H1 (cell line): ENCODE results near the gene RPS27A. TPM values are rescaled to one million over a fixed set of nuclear protein-coding genes. Genes with fewer than 3 reads are reported as not detected.

Source experiments
- CTCF ChIA-PET: fragments of 300-600 bp; sonication (Branson Sonifier 250); formaldehyde crosslinking; loops from one replicate; lab custom pipeline; 2021; ENCODE audit not compliant: partially characterized antibody; lab: Charles Lee
- POLR2A ChIA-PET: fragments of 300-600 bp; sonication (Branson Sonifier 250); formaldehyde crosslinking; loops from one replicate; lab custom pipeline; 2021; ENCODE audit warnings: inconsistent platforms; ENCODE audit not compliant: partially characterized antibody; lab: Charles Lee
- DNase-seq, 2 experiments: peaks; one replicate each; pipeline versions ENCODE4 v3.0.0 to v3.0.0-alpha.2; 2010 to 2022; ENCODE audit warnings: low spot score in 2 of 2, low read depth in 1 of 2, mixed read lengths in 1 of 2
- FAIRE-seq: peaks from 2 replicates; lab custom pipeline; 2011; peaks lifted over from hg19 to GRCh38; lab: Jason Lieb, UNC
- H2AFZ ChIP-seq: 2 replicates; pipeline ENCODE4 v1.8.1; 2012; ENCODE audit warnings: low read length, inconsistent platforms
- H2AK5ac ChIP-seq: 2 replicates; pipeline ENCODE4 v1.6.1; 2013; ENCODE audit warnings: low read depth, low read length
- H2BK120ac ChIP-seq: replicated peaks from 2 replicates; pipeline ENCODE3; 2013; ENCODE audit warnings: low read depth, low read length, inconsistent platforms
- H2BK12ac ChIP-seq: 2 replicates; pipeline ENCODE4 v1.6.1; 2013; ENCODE audit warnings: low read depth, low read length
- H2BK15ac ChIP-seq: 2 replicates; pipeline ENCODE4 v1.6.1; 2013; ENCODE audit warnings: low read length
- H2BK20ac ChIP-seq: 2 replicates; pipeline ENCODE4 v1.6.1; 2013; ENCODE audit warnings: low read length
- H2BK5ac ChIP-seq: 2 replicates; pipeline ENCODE4 v1.6.1; 2013; ENCODE audit warnings: low read depth, low read length
- H3K14ac ChIP-seq: 2 replicates; pipeline ENCODE4 v1.6.1; 2013; ENCODE audit warnings: inconsistent platforms; ENCODE audit not compliant: insufficient read length
- H3K18ac ChIP-seq: 2 replicates; pipeline ENCODE4 v1.6.1; 2013; ENCODE audit warnings: low read length; ENCODE audit errors: extremely low read depth
- H3K23ac ChIP-seq: 2 replicates; pipeline ENCODE4 v1.6.1; 2013; ENCODE audit warnings: inconsistent platforms; ENCODE audit not compliant: insufficient read length
- H3K23me2 ChIP-seq: 2 replicates; pipeline ENCODE4 v1.6.1; 2013; ENCODE audit warnings: low read depth, low read length
- H3K27ac ChIP-seq: 2 replicates; pipeline ENCODE4 v1.6.1; 2011; ENCODE audit warnings: low read depth, low read length, inconsistent platforms
- H3K27me3 ChIP-seq, 4 experiments: replicated peaks in 1 of 4; 1 replicate in 1 of 4; 2 replicates in 3 of 4; pipeline versions ENCODE4 v1.6.1 to v1.8.1; 2011 to 2013; ENCODE audit warnings: low read length in 3 of 4, mild to moderate bottlenecking in 3 of 4, inconsistent platforms in 2 of 4, mixed read lengths in 2 of 4, moderate library complexity in 1 of 4; ENCODE audit not compliant: control insufficient read depth in 3 of 4, insufficient read depth in 3 of 4; ENCODE audit errors: extremely low read depth in 1 of 4
- H3K36me3 ChIP-seq, 4 experiments: 2 replicates each; pipeline versions ENCODE4 v1.6.1 to v1.8.1; 2011 to 2013; ENCODE audit warnings: mild to moderate bottlenecking in 4 of 4, low read length in 3 of 4, moderate library complexity in 2 of 4, control low read depth in 1 of 4, inconsistent platforms in 1 of 4; ENCODE audit not compliant: insufficient read depth in 4 of 4, control insufficient read depth in 2 of 4
- H3K4ac ChIP-seq: replicated peaks from 2 replicates; pipeline ENCODE3; 2013; ENCODE audit warnings: low read length, low read depth, mixed read lengths, inconsistent platforms; ENCODE audit not compliant: insufficient read length
- H3K4me1 ChIP-seq, 4 experiments: replicated peaks in 1 of 4; 1 replicate in 1 of 4; 2 replicates in 3 of 4; pipeline versions ENCODE4 v1.6.1 to v1.8.1; 2011 to 2013; ENCODE audit warnings: low read length in 3 of 4, inconsistent platforms in 2 of 4, mixed read lengths in 1 of 4; ENCODE audit not compliant: insufficient read depth in 4 of 4, control insufficient read depth in 3 of 4
- H3K4me2 ChIP-seq, 2 experiments: 2 replicates each; pipeline versions ENCODE4 v1.6.1 to v1.8.1; 2011 to 2013; ENCODE audit warnings: low read depth in 2 of 2, low read length in 2 of 2, control low read depth in 1 of 2, inconsistent platforms in 1 of 2, mild to moderate bottlenecking in 1 of 2; ENCODE audit not compliant: insufficient read depth in 1 of 2
- H3K4me3 ChIP-seq, 4 experiments: fragments of 200-600, 300-600 bp in 1 of 4; sonication (generic), shearing (Covaris generic), sonication (Bioruptor Twin) in 1 of 4; 2 replicates each; pipeline versions ENCODE4 v1.5.1 to v1.8.1; 2011 to 2016; ENCODE audit warnings: low read length in 4 of 4, low read depth in 3 of 4, control low read depth in 2 of 4, inconsistent platforms in 2 of 4, mild to moderate bottlenecking in 2 of 4, mixed read lengths in 1 of 4, moderate library complexity in 1 of 4; ENCODE audit not compliant: insufficient read depth in 2 of 4; ENCODE audit errors: extremely low read depth in 1 of 4
- H3K56ac ChIP-seq: replicated peaks from 2 replicates; pipeline ENCODE3; 2013; ENCODE audit warnings: low read depth, mild to moderate bottlenecking, mixed read lengths, low read length, inconsistent platforms; ENCODE audit not compliant: insufficient read length
- H3K79me1 ChIP-seq: 2 replicates; pipeline ENCODE4 v1.6.1; 2013; ENCODE audit warnings: low read depth, low read length, control low read depth
- H3K79me2 ChIP-seq, 2 experiments: 2 replicates each; pipeline versions ENCODE4 v1.6.1 to v1.8.1; 2012 to 2013; ENCODE audit warnings: low read length in 2 of 2, mild to moderate bottlenecking in 2 of 2, inconsistent platforms in 1 of 2; ENCODE audit not compliant: insufficient read depth in 2 of 2, control insufficient read depth in 1 of 2
- H3K9ac ChIP-seq, 4 experiments: replicated peaks in 1 of 4; 1 replicate in 1 of 4; 2 replicates in 3 of 4; pipeline versions ENCODE4 v1.6.1 to v1.8.1; 2011 to 2013; ENCODE audit warnings: low read depth in 3 of 4, low read length in 3 of 4, control low read depth in 2 of 4, mild to moderate bottlenecking in 2 of 4, moderate library complexity in 2 of 4, inconsistent platforms in 1 of 4; ENCODE audit errors: extremely low read depth in 1 of 4
- H3K9me3 ChIP-seq, 2 experiments: 2 replicates each; pipeline versions ENCODE4 v1.6.1 to v1.8.1; 2012 to 2013; ENCODE audit warnings: mild to moderate bottlenecking in 2 of 2, moderate library complexity in 2 of 2, control low read depth in 1 of 2, inconsistent platforms in 1 of 2, low read depth in 1 of 2, low read length in 1 of 2, mixed read lengths in 1 of 2; ENCODE audit not compliant: insufficient read depth in 2 of 2
- H4K20me1 ChIP-seq, 2 experiments: replicated peaks in 1 of 2; 2 replicates each; pipeline versions ENCODE3 to v1.8.1; 2011 to 2013; ENCODE audit warnings: inconsistent platforms in 2 of 2, low read length in 2 of 2, mild to moderate bottlenecking in 1 of 2; ENCODE audit not compliant: insufficient read depth in 2 of 2, control insufficient read depth in 1 of 2
- H4K5ac ChIP-seq: 2 replicates; pipeline ENCODE4 v1.6.1; 2013; ENCODE audit warnings: low read length, low read depth, mixed read lengths, inconsistent platforms; ENCODE audit not compliant: insufficient read length
- H4K8ac ChIP-seq: 2 replicates; pipeline ENCODE4 v1.8.0; 2013; ENCODE audit warnings: mild to moderate bottlenecking, moderate library complexity, low read length, inconsistent platforms; ENCODE audit not compliant: insufficient read depth; ENCODE audit errors: extremely low read depth
- H4K91ac ChIP-seq: replicated peaks from 2 replicates; pipeline ENCODE3; 2013; ENCODE audit warnings: low read length, mixed read lengths, inconsistent platforms; ENCODE audit not compliant: insufficient read length
- BACH1 ChIP-seq: IDR thresholded peaks from 2 replicates; pipeline ENCODE4 v1.6.1; 2012; ENCODE audit warnings: low read length, improper control_type of control experiment
- CTBP2 ChIP-seq: IDR thresholded peaks from 2 replicates; pipeline ENCODE4 v1.7.0; 2011; ENCODE audit warnings: borderline replicate concordance, mild to moderate bottlenecking, moderate library complexity, mixed read lengths, low read length; ENCODE audit not compliant: insufficient read depth, insufficient read length
- GABPA ChIP-seq: IDR thresholded peaks from 2 replicates; pipeline ENCODE4 v1.6.1; 2011; ENCODE audit warnings: mild to moderate bottlenecking, low read length, moderate library complexity, borderline replicate concordance; ENCODE audit not compliant: insufficient read depth
- KDM4A ChIP-seq: IDR thresholded peaks from one replicate; pipeline ENCODE4 v1.7.1; 2012; ENCODE audit warnings: low read depth, mild to moderate bottlenecking, moderate library complexity, low read length, inconsistent platforms; ENCODE audit not compliant: severe bottlenecking
- SP4 ChIP-seq: IDR thresholded peaks from 2 replicates; pipeline ENCODE4 v1.6.1; 2012; ENCODE audit warnings: low read length, inconsistent platforms
- SRF ChIP-seq: IDR thresholded peaks from 2 replicates; pipeline ENCODE4 v1.6.1; 2011; ENCODE audit warnings: mild to moderate bottlenecking, low read depth, low read length, moderate library complexity
- USF2 ChIP-seq: IDR thresholded peaks from 2 replicates; pipeline ENCODE4 v1.6.1; 2011; ENCODE audit warnings: low read length, improper control_type of control experiment
- ZNF274 ChIP-seq: IDR thresholded peaks from 2 replicates; pipeline ENCODE4 v1.7.0; 2012; ENCODE audit warnings: low read length, borderline replicate concordance; ENCODE audit errors: extremely low read depth
- WGBS, 2 experiments: shearing (Covaris generic) in 1 of 2; methylation state at CpG; one replicate each; pipeline versions ENCODE4 v1.1.6 to v1.1.7; 2013 to 2015; ENCODE audit warnings: low lambda C conversion rate in 2 of 2, mixed read lengths in 2 of 2, inconsistent platforms in 1 of 2, low coverage in 1 of 2, missing lambda C conversion rate in 1 of 2; ENCODE audit not compliant: insufficient replicate concordance in 2 of 2, insufficient coverage in 1 of 2, insufficient read length in 1 of 2; ENCODE audit errors: extremely low coverage in 1 of 2, missing lambda C conversion rate in 1 of 2; 5-methylcytosine and 5-hydroxymethylcytosine counted together
- polyA plus RNA-seq, 7 experiments: library from polyadenylated mRNA; depleted of rRNA in 3 of 7; stranded (reverse) in 5 of 7; unstranded in 2 of 7; fragments of >200 nt in 5 of 7; fragments of 200-250 nt in 2 of 7; gene quantifications; 1 replicate in 5 of 7; 2 replicates in 1 of 7; 4 replicates in 1 of 7; pipeline versions ENCODE4 v1.2.1 to v1.2.3, GENCODE V29; 2011 to 2013; ENCODE audit warnings: missing spikeins in 2 of 7, mixed read lengths in 2 of 7
- total RNA-seq: library from RNA; stranded (reverse); fragmentation: NEBNext Ultra II Directional; extraction: Animal tissue kit (Norgen Biotek cat#: 25700); gene quantifications from 2 replicates; pipeline ENCODE4 v1.2.1, GENCODE V29; 2021
- TF ChIP-seq, protein P1 (sequence below): IDR thresholded peaks from 2 replicates; pipeline ENCODE4 v1.6.1; 2012; ENCODE audit warnings: inconsistent platforms

The RPS27A gene
- total and polyA plus RNA-seq, 2 of the 8 experiments (the other 6 are each of a cell fraction or from before 2014, with no cell fraction given), result 1,431 to 1,682 TPM

- H3K9ac ChIP-seq, result peak within 1 kb of the TSS; percentile 55 to 98 (median 92)
- peak within 1 kb of the TSS; percentile 82; the same call in 1 of the 2 replicates for H4K8ac ChIP-seq
- peak within 1 kb of the TSS; percentile 97 for H2BK5ac ChIP-seq
- no peaks in the 10 kb centered on the region for H3K9me3 ChIP-seq
- no peak within 1 kb of the TSS for H2BK120ac ChIP-seq
- H3K36me3 ChIP-seq, result peaks cover 0 to 15% (median 3%) of the 10 kb centered on the region in 4 experiments; a peak in 3 of 8 replicates
- DNase-seq (peak; percentile 77 to 96), FAIRE-seq (no peak)
- H4K20me1 ChIP-seq, result no peaks in the 10 kb centered on the region
- peaks cover 0 to 4% (median under 1%) of the 10 kb centered on the region in 4 experiments; a peak in 1 of 7 replicates for H3K4me1 ChIP-seq
- no peak within 1 kb of the TSS for H3K23ac ChIP-seq
- peak within 1 kb of the TSS; percentile 97; the same call in 1 of the 2 replicates for H3K18ac ChIP-seq
- H3K79me1 ChIP-seq, result no peaks in the 10 kb centered on the region
- H2AK5ac ChIP-seq, result peak within 1 kb of the TSS; percentile 68; the same call in 1 of the 2 replicates
- H3K4ac ChIP-seq, result peak within 1 kb of the TSS; percentile 69
- H3K4me2 ChIP-seq, result peak within 1 kb of the TSS; percentile 89 to 91
- H2BK20ac ChIP-seq, result no peak within 1 kb of the TSS
- peak within 1 kb of the TSS; percentile 49 for H4K5ac ChIP-seq
- H4K91ac ChIP-seq, result peak within 1 kb of the TSS; percentile 89
- H3K56ac ChIP-seq, result peak within 1 kb of the TSS; percentile 32
- no peak within 1 kb of the TSS for H3K14ac ChIP-seq
- WGBS, 2 experiments, result 2% methylated on average over 43 of the region's 43 CpGs; no CpG with 5 or more reads in 1 of the 2 experiments
- H3K4me3 ChIP-seq, result peak within 1 kb of the TSS; percentile 90 to 100 (median 98)
- ChIA-PET CTCF (no interaction called here), POLR2A (interaction anchor here (1.2 to 1.7 kb wide), 6 partner anchors 9 to 36 kb away, joined by 4 to 8 read pairs (median 5); partner anchors contain the start of genes CLHC1 and RPS27A)
- peak within 1 kb of the TSS; percentile 95 for H2AFZ ChIP-seq
- peaks cover 6% of the 10 kb centered on the region; the same call in 1 of the 2 replicates for H3K23me2 ChIP-seq
- H2BK12ac ChIP-seq, result 0 out of 2 replicates have a peak within 1 kb of the TSS, but pooled peaks have one; percentile 82
- H3K27me3 ChIP-seq, result no peaks in the 10 kb centered on the region
- no peaks in the 10 kb centered on the region for H3K79me2 ChIP-seq
- H2BK15ac ChIP-seq, result 0 out of 2 replicates have a peak within 1 kb of the TSS, but pooled peaks have one; percentile 99
- peak within 1 kb of the TSS; percentile 82 for H3K27ac ChIP-seq
- peak; percentile 65 for TF ChIP-seq KDM4A
- TF ChIP-seq SRF, result peak; percentile 71
- 0 out of 2 replicates have a peak, but pooled peaks have one; percentile 13 for TF ChIP-seq BACH1
- TF ChIP-seq CTBP2, result peak; percentile 60
- TF ChIP-seq SP4, result peak; percentile 88; the same call in 1 of the 2 replicates
- TF ChIP-seq, protein P1, sequence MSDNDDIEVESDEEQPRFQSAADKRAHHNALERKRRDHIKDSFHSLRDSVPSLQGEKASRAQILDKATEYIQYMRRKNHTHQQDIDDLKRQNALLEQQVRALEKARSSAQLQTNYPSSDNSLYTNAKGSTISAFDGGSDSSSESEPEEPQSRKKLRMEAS, result peak; percentile 69
- peak; percentile 100 for TF ChIP-seq GABPA
- TF ChIP-seq USF2, result no peak
- TF ChIP-seq ZNF274, result no peak
Observed at GRCh38 chr2:55268907-55269644, 36.6 kb downstream of the RPS27A start, which contains the start of gene MTIF2. Gene MTIF2 (minus strand): TSS chr2:55269231. CDS start chr2:55263858, 5,373 bp downstream.
